Activated CD4-positive, alpha-beta T cell treated with anti-CD3 and anti-CD28 coated beads, Interleukin-2, amount 10 ng/mL, durations not matched to agents 7 days and 5 days (primary cell): ENCODE measurements around the gene CASKIN1. TPM values are rescaled to one million over a fixed set of nuclear protein-coding genes. Genes with fewer than 3 reads are reported as not detected.

Experiments used
- CTCF ChIA-PET: fragments of 350-600 bp; sonication (Branson Sonifier 250); formaldehyde crosslinking; loops from one replicate; lab custom pipeline; 2021; ENCODE audit warnings: antibody characterized with exemption; lab: Charles Lee
- POLR2A ChIA-PET: fragments of 350-600 bp; sonication (Branson Sonifier 250); formaldehyde crosslinking; loops from one replicate; lab custom pipeline; 2021; ENCODE audit warnings: antibody characterized with exemption; lab: Charles Lee
- DNase-seq: peaks from one replicate; pipeline ENCODE4 v3.0.0-alpha.2; 2020
- H3K27ac Mint-ChIP-seq: one replicate; pipeline ENCODE4 v1.8.0; 2021; ENCODE audit warnings: mild to moderate bottlenecking, moderate library complexity, mixed read lengths
- H3K27me3 Mint-ChIP-seq: one replicate; pipeline ENCODE4 v1.8.0; 2021; ENCODE audit warnings: mixed read lengths
- H3K36me3 Mint-ChIP-seq: one replicate; pipeline ENCODE4 v1.8.0; 2021; ENCODE audit warnings: low read depth, mixed read lengths
- H3K4me1 Mint-ChIP-seq: one replicate; pipeline ENCODE4 v1.8.0; 2021; ENCODE audit warnings: mixed read lengths
- H3K4me3 Mint-ChIP-seq: one replicate; pipeline ENCODE4 v1.8.0; 2021; ENCODE audit warnings: mild to moderate bottlenecking, moderate library complexity, mixed read lengths
- H3K9me3 Mint-ChIP-seq: one replicate; pipeline ENCODE4 v1.8.0; 2021; ENCODE audit warnings: mixed read lengths
- total RNA-seq, 2 experiments: library from RNA; stranded (reverse); gene quantifications; one replicate each; pipeline ENCODE4 v1.2.3, GENCODE V29; 2021

The CASKIN1 gene
- total RNA-seq, 2 experiments from 2014 or later: 0.07 to 0.19 TPM

- ChIA-PET CTCF (interaction anchor here (1.0 to 2.0 kb wide), 10 partner anchors 9 to 294 kb away, joined by 3 to 9 read pairs (median 4); partner anchors contain the start of genes CCNF, ECI1 and TRAF7), POLR2A (no interaction called here)
- Mint-ChIP-seq H3K27ac (no peak overlapping the region), H3K27me3 (peaks cover 36% of the 10 kb centered on the region), H3K4me1 (peaks cover 4% of the 10 kb centered on the region), H3K36me3 (no peaks in the 10 kb centered on the region), H3K4me3 (no peak overlapping the region), H3K9me3 (no peaks in the 10 kb centered on the region)
- peak; percentile 31 for DNase-seq
These were observed 2.1 kb downstream of the CASKIN1 start for GRCh38 chr16:2194166-2194834.

- H3K4me1 Mint-ChIP-seq: peaks cover 4% of the 10 kb centered on the region
- DNase-seq: no peak
- CTCF ChIA-PET: interaction anchor here (0.8 kb wide), 1 partner anchor 11 kb away, joined by 3 read pairs; no protein-coding TSS in a partner anchor
- H3K9me3 Mint-ChIP-seq: no peaks in the 10 kb centered on the region
- POLR2A ChIA-PET: no interaction called here
- H3K4me3 Mint-ChIP-seq: no peak overlapping the region
- H3K27me3 Mint-ChIP-seq: peaks cover 17% of the 10 kb centered on the region
- no peaks in the 10 kb centered on the region for H3K36me3 Mint-ChIP-seq
- H3K27ac Mint-ChIP-seq: no peak overlapping the region
These were observed 5.0 kb downstream of the CASKIN1 start for GRCh38 chr16:2191446-2191706.

- ChIA-PET CTCF (interaction anchor here (0.8 kb wide), 1 partner anchor 12 kb away, joined by 3 read pairs; no protein-coding TSS in a partner anchor), POLR2A (no interaction called here)
- Mint-ChIP-seq H3K36me3 (no peaks in the 10 kb centered on the region), H3K4me1 (peaks cover 4% of the 10 kb centered on the region), H3K27me3 (peaks cover 17% of the 10 kb centered on the region), H3K4me3 (no peak overlapping the region), H3K9me3 (no peaks in the 10 kb centered on the region), H3K27ac (no peak overlapping the region)
- DNase-seq: no peak
These were observed 5.6 kb downstream of the CASKIN1 start for GRCh38 chr16:2190659-2191445.

- Mint-ChIP-seq H3K27me3 (peaks cover 12% of the 10 kb centered on the region), H3K9me3 (no peaks in the 10 kb centered on the region), H3K4me1 (peaks cover 4% of the 10 kb centered on the region), H3K4me3 (no peak overlapping the region), H3K27ac (no peak overlapping the region), H3K36me3 (no peaks in the 10 kb centered on the region)
- CTCF ChIA-PET: no interaction called here
- DNase-seq: no peak
- POLR2A ChIA-PET: no interaction called here
These were observed 6.3 kb downstream of the CASKIN1 start for GRCh38 chr16:2190002-2190658.

- Mint-ChIP-seq H3K27ac (no peak overlapping the region), H3K36me3 (no peaks in the 10 kb centered on the region), H3K4me1 (no peaks in the 10 kb centered on the region), H3K4me3 (no peak overlapping the region), H3K9me3 (no peaks in the 10 kb centered on the region), H3K27me3 (peaks cover 4% of the 10 kb centered on the region)
- POLR2A ChIA-PET: no interaction called here
- no peak for DNase-seq
- CTCF ChIA-PET: no interaction called here
These were observed 7.0 kb downstream of the CASKIN1 start for GRCh38 chr16:2189252-2189893.

- POLR2A ChIA-PET: no interaction called here
- no peak overlapping the region for H3K4me3 Mint-ChIP-seq
These were observed 8.0 kb downstream of the CASKIN1 start for GRCh38 chr16:2188395-2188794.

GRCh38 chr16:2187212-2187611 lies 9.2 kb downstream of the CASKIN1 start:
- no peaks in the 10 kb centered on the region for H3K27me3 Mint-ChIP-seq
- no peaks in the 10 kb centered on the region for H3K36me3 Mint-ChIP-seq
- no peak for DNase-seq
- H3K4me3 Mint-ChIP-seq: no peak overlapping the region
- CTCF ChIA-PET: no interaction called here
- POLR2A ChIA-PET: no interaction called here
- no peak overlapping the region for H3K27ac Mint-ChIP-seq
- H3K9me3 Mint-ChIP-seq: no peaks in the 10 kb centered on the region
- no peaks in the 10 kb centered on the region for H3K4me1 Mint-ChIP-seq

More at GRCh38 chr16:2188395-2188794, 8.0 kb downstream of the CASKIN1 start:
- Mint-ChIP-seq H3K27ac (no peak overlapping the region), H3K27me3 (no peaks in the 10 kb centered on the region), H3K9me3 (no peaks in the 10 kb centered on the region), H3K36me3 (no peaks in the 10 kb centered on the region), H3K4me1 (no peaks in the 10 kb centered on the region)
- no peak for DNase-seq
- CTCF ChIA-PET: interaction anchor here (0.7 kb wide), 1 partner anchor 248 kb away, joined by 3 read pairs; no protein-coding TSS in a partner anchor

- H3K4me1 Mint-ChIP-seq: no peaks in the 10 kb centered on the region
- POLR2A ChIA-PET: no interaction called here
- no peak overlapping the region for H3K4me3 Mint-ChIP-seq
- H3K9me3 Mint-ChIP-seq: no peaks in the 10 kb centered on the region
- H3K27ac Mint-ChIP-seq: no peak overlapping the region
- CTCF ChIA-PET: no interaction called here
- H3K36me3 Mint-ChIP-seq: no peaks in the 10 kb centered on the region
- H3K27me3 Mint-ChIP-seq: no peaks in the 10 kb centered on the region
- DNase-seq: no peak
These were observed 9.9 kb downstream of the CASKIN1 start for GRCh38 chr16:2186505-2186904.

- no peak overlapping the region for H3K4me3 Mint-ChIP-seq
- POLR2A ChIA-PET: no interaction called here
- H3K27ac Mint-ChIP-seq: no peak overlapping the region
- DNase-seq: no peak
- CTCF ChIA-PET: no interaction called here
- H3K27me3 Mint-ChIP-seq: no peaks in the 10 kb centered on the region
- H3K9me3 Mint-ChIP-seq: no peaks in the 10 kb centered on the region
- H3K4me1 Mint-ChIP-seq: no peaks in the 10 kb centered on the region
- H3K36me3 Mint-ChIP-seq: no peaks in the 10 kb centered on the region
These were observed 10.3 kb downstream of the CASKIN1 start for GRCh38 chr16:2186064-2186463.

GRCh38 chr16:2184962-2185361 lies 11.4 kb downstream of the CASKIN1 start:
- H3K4me1 Mint-ChIP-seq: no peaks in the 10 kb centered on the region
- DNase-seq: no peak
- POLR2A ChIA-PET: no interaction called here
- H3K4me3 Mint-ChIP-seq: no peak overlapping the region
- H3K27me3 Mint-ChIP-seq: no peaks in the 10 kb centered on the region
- no peaks in the 10 kb centered on the region for H3K36me3 Mint-ChIP-seq
- H3K9me3 Mint-ChIP-seq: no peaks in the 10 kb centered on the region
- no peak overlapping the region for H3K27ac Mint-ChIP-seq
- CTCF ChIA-PET: interaction anchor here (0.5 to 1.0 kb wide), 2 partner anchors 10 to 214 kb away, joined by 3 read pairs; no protein-coding TSS in a partner anchor

- DNase-seq: no peak
- POLR2A ChIA-PET: no interaction called here
- Mint-ChIP-seq H3K27me3 (no peaks in the 10 kb centered on the region), H3K4me3 (no peak overlapping the region), H3K27ac (no peak overlapping the region), H3K9me3 (no peaks in the 10 kb centered on the region), H3K4me1 (no peaks in the 10 kb centered on the region), H3K36me3 (no peaks in the 10 kb centered on the region)
- CTCF ChIA-PET: no interaction called here
These were observed 12.1 kb downstream of the CASKIN1 start for GRCh38 chr16:2184346-2184745.

- no peaks in the 10 kb centered on the region for H3K9me3 Mint-ChIP-seq
- ChIA-PET POLR2A (no interaction called here), CTCF (no interaction called here)
- no peak overlapping the region for H3K4me3 Mint-ChIP-seq
- no peaks in the 10 kb centered on the region for H3K36me3 Mint-ChIP-seq
- no peaks in the 10 kb centered on the region for H3K4me1 Mint-ChIP-seq
- no peaks in the 10 kb centered on the region for H3K27me3 Mint-ChIP-seq
- no peak for DNase-seq
- no peak overlapping the region for H3K27ac Mint-ChIP-seq
These were observed 12.7 kb downstream of the CASKIN1 start for GRCh38 chr16:2183671-2184070.
